Neural cell (in vitro differentiated cells): ENCODE measurements around the gene ANP32A. TPM values are rescaled to one million over a fixed set of nuclear protein-coding genes. Genes with fewer than 3 reads are reported as not detected.

Experiments used
- H2AFZ ChIP-seq: fragments of 200-600, 300-800 bp; sonication (generic), shearing (Covaris generic); 2 replicates; pipeline ENCODE4 v1.6.0; 2014; ENCODE audit warnings: low read depth, mild to moderate bottlenecking, antibody characterized with exemption, low read length, moderate library complexity
- H3F3A ChIP-seq: fragments of 200-600 bp; shearing (Covaris generic); 2 replicates; pipeline ENCODE4 v1.6.1; 2016; ENCODE audit warnings: mild to moderate bottlenecking, moderate library complexity, mixed read lengths, antibody characterized with exemption, low read length; ENCODE audit not compliant: insufficient read depth, poor library complexity, severe bottlenecking
- H3K27ac ChIP-seq: fragments of 200-600, 300-800 bp; sonication (generic), shearing (Covaris generic); 2 replicates; pipeline ENCODE4 v1.5.1; 2014; ENCODE audit warnings: mild to moderate bottlenecking, low read length, moderate library complexity
- H3K27me3 ChIP-seq: fragments of 300-800, 200-600 bp; sonication (generic), shearing (Covaris generic); 2 replicates; pipeline ENCODE4 v1.6.0; 2014; ENCODE audit warnings: mild to moderate bottlenecking, low read depth, low read length, moderate library complexity; ENCODE audit not compliant: insufficient read depth
- H3K36me3 ChIP-seq: fragments of 300-800, 200-600 bp; sonication (generic), shearing (Covaris generic); 2 replicates; pipeline ENCODE4 v1.5.1; 2014; ENCODE audit warnings: mild to moderate bottlenecking, antibody characterized with exemption, low read length, moderate library complexity; ENCODE audit not compliant: insufficient read depth
- H3K4me2 ChIP-seq: fragments of 300-800, 200-600 bp; sonication (generic), shearing (Covaris generic); 2 replicates; pipeline ENCODE4 v1.6.0; 2014; ENCODE audit warnings: mild to moderate bottlenecking, low read length
- H3K4me3 ChIP-seq: fragments of 300-800, 200-600 bp; sonication (generic), shearing (Covaris generic); 2 replicates; pipeline ENCODE4 v1.5.1; 2014; ENCODE audit warnings: mild to moderate bottlenecking, low read length, moderate library complexity
- H3K79me2 ChIP-seq: fragments of 200-600 bp; shearing (Covaris generic); replicated peaks from 2 replicates; pipeline ENCODE4 v1.6.0; 2014; ENCODE audit warnings: mild to moderate bottlenecking, low read length, moderate library complexity; ENCODE audit not compliant: insufficient read depth
- H3K9ac ChIP-seq: fragments of 300-800, 200-600 bp; sonication (generic), shearing (Covaris generic); 2 replicates; pipeline ENCODE4 v1.6.1; 2016; ENCODE audit warnings: mild to moderate bottlenecking, low read length, mixed read lengths
- H3K9me2 ChIP-seq: fragments of 200-600 bp; shearing (Covaris generic); 2 replicates; pipeline ENCODE4 v1.6.1; 2016; ENCODE audit warnings: mild to moderate bottlenecking, low read length, mixed read lengths; ENCODE audit not compliant: insufficient read depth
- H3K9me3 ChIP-seq: fragments of 200-600, 300-800 bp; sonication (generic), shearing (Covaris generic); 2 replicates; pipeline ENCODE4 v1.6.1; 2016; ENCODE audit warnings: mild to moderate bottlenecking, mixed run types, low read length, moderate library complexity, mixed read lengths
- H4K20me1 ChIP-seq: fragments of 200-600 bp; shearing (Covaris generic); 2 replicates; pipeline ENCODE4 v1.6.1; 2016; ENCODE audit warnings: mild to moderate bottlenecking, mixed run types; ENCODE audit not compliant: insufficient read depth
- EP300 ChIP-seq: fragments of 450-650 bp; conservative IDR thresholded peaks from 2 replicates; pipeline ENCODE4 v1.6.1; 2014; ENCODE audit warnings: antibody characterized with exemption, mild to moderate bottlenecking, moderate library complexity; ENCODE audit not compliant: poor library complexity, severe bottlenecking
- EZH2 ChIP-seq: fragments of 200-600, 300-800 bp; shearing (Covaris generic), sonication (generic); IDR thresholded peaks from 2 replicates; pipeline ENCODE4 v1.6.1; 2014; ENCODE audit warnings: antibody characterized with exemption, low read length, borderline replicate concordance, mild to moderate bottlenecking; ENCODE audit not compliant: insufficient read depth, poor library complexity, severe bottlenecking
- MXI1 ChIP-seq: fragments of 450-650 bp; conservative IDR thresholded peaks from 2 replicates; pipeline ENCODE4 v1.6.1; 2014; ENCODE audit warnings: antibody characterized with exemption, mild to moderate bottlenecking; ENCODE audit not compliant: poor library complexity, severe bottlenecking
- POLR2AphosphoS5 ChIP-seq: IDR thresholded peaks from 2 replicates; pipeline ENCODE4 v1.6.1; 2012
- RAD21 ChIP-seq: fragments of 450-650 bp; conservative IDR thresholded peaks from 2 replicates; pipeline ENCODE4 v1.6.1; 2014; ENCODE audit warnings: antibody characterized with exemption, mild to moderate bottlenecking, moderate library complexity
- SMC3 ChIP-seq: fragments of 450-650 bp; conservative IDR thresholded peaks from 2 replicates; pipeline ENCODE4 v1.6.1; 2014; ENCODE audit warnings: antibody characterized with exemption, mild to moderate bottlenecking, moderate library complexity; ENCODE audit not compliant: poor library complexity
- TAF1 ChIP-seq: IDR thresholded peaks from 2 replicates; pipeline ENCODE4 v1.6.1; 2012; ENCODE audit warnings: low read depth
- polyA plus RNA-seq: library from polyadenylated mRNA; depleted of rRNA; stranded (reverse); fragments of >200 nt; gene quantifications from 2 replicates; pipeline ENCODE4 v1.2.3, GENCODE V29; 2014
- TF ChIP-seq, protein P1 (sequence below): fragments of 450-650 bp; IDR thresholded peaks from 2 replicates; pipeline ENCODE4 v1.5.1; 2014; ENCODE audit warnings: antibody characterized with exemption, mild to moderate bottlenecking, moderate library complexity; ENCODE audit not compliant: poor library complexity, severe bottlenecking
- TF ChIP-seq, protein P2 (sequence below): IDR thresholded peaks from 2 replicates; pipeline ENCODE4 v1.6.1; 2012; ENCODE audit warnings: borderline replicate concordance

Gene ANP32A
- polyA plus RNA-seq, 1 donor from 2014 or later: 190 TPM

GRCh38 chr15:68786753-68787152 is 33.9 kb downstream of the ANP32A start:
- Histone ChIP-seq H3K9me2 (no peaks in the 10 kb centered on the region), H3K9ac (no peak overlapping the region), H3K9me3 (no peaks in the 10 kb centered on the region), H3F3A (no peaks in the 10 kb centered on the region), H2AFZ (no peak overlapping the region), H3K36me3 (peaks cover 6% of the 10 kb centered on the region), H3K4me3 (no peak overlapping the region), H3K27ac (no peak overlapping the region), H3K4me2 (no peak overlapping the region), H3K27me3 (no peaks in the 10 kb centered on the region), H3K79me2 (peaks cover 30% of the 10 kb centered on the region), H4K20me1 (no peaks in the 10 kb centered on the region)
- no peak for TF ChIP-seq EP300
- TF ChIP-seq, protein P1, sequence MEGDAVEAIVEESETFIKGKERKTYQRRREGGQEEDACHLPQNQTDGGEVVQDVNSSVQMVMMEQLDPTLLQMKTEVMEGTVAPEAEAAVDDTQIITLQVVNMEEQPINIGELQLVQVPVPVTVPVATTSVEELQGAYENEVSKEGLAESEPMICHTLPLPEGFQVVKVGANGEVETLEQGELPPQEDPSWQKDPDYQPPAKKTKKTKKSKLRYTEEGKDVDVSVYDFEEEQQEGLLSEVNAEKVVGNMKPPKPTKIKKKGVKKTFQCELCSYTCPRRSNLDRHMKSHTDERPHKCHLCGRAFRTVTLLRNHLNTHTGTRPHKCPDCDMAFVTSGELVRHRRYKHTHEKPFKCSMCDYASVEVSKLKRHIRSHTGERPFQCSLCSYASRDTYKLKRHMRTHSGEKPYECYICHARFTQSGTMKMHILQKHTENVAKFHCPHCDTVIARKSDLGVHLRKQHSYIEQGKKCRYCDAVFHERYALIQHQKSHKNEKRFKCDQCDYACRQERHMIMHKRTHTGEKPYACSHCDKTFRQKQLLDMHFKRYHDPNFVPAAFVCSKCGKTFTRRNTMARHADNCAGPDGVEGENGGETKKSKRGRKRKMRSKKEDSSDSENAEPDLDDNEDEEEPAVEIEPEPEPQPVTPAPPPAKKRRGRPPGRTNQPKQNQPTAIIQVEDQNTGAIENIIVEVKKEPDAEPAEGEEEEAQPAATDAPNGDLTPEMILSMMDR: no peak
- no peak for TF ChIP-seq SMC3
- no peak for TF ChIP-seq POLR2AphosphoS5

- Histone ChIP-seq H3F3A (no peaks in the 10 kb centered on the region), H3K4me3 (no peak overlapping the region), H3K9me2 (no peaks in the 10 kb centered on the region), H4K20me1 (no peaks in the 10 kb centered on the region), H3K9me3 (no peaks in the 10 kb centered on the region), H3K36me3 (peaks cover 6% of the 10 kb centered on the region), H3K27me3 (no peaks in the 10 kb centered on the region), H3K79me2 (peaks cover 18% of the 10 kb centered on the region), H2AFZ (no peak overlapping the region), H3K27ac (no peak overlapping the region), H3K9ac (no peak overlapping the region), H3K4me2 (no peak overlapping the region)
- TF ChIP-seq, protein P1: no peak
- no peak for TF ChIP-seq EZH2
- TF ChIP-seq SMC3: no peak
- no peak for TF ChIP-seq TAF1
- no peak for TF ChIP-seq RAD21
- no peak for TF ChIP-seq MXI1
- TF ChIP-seq, protein P2, sequence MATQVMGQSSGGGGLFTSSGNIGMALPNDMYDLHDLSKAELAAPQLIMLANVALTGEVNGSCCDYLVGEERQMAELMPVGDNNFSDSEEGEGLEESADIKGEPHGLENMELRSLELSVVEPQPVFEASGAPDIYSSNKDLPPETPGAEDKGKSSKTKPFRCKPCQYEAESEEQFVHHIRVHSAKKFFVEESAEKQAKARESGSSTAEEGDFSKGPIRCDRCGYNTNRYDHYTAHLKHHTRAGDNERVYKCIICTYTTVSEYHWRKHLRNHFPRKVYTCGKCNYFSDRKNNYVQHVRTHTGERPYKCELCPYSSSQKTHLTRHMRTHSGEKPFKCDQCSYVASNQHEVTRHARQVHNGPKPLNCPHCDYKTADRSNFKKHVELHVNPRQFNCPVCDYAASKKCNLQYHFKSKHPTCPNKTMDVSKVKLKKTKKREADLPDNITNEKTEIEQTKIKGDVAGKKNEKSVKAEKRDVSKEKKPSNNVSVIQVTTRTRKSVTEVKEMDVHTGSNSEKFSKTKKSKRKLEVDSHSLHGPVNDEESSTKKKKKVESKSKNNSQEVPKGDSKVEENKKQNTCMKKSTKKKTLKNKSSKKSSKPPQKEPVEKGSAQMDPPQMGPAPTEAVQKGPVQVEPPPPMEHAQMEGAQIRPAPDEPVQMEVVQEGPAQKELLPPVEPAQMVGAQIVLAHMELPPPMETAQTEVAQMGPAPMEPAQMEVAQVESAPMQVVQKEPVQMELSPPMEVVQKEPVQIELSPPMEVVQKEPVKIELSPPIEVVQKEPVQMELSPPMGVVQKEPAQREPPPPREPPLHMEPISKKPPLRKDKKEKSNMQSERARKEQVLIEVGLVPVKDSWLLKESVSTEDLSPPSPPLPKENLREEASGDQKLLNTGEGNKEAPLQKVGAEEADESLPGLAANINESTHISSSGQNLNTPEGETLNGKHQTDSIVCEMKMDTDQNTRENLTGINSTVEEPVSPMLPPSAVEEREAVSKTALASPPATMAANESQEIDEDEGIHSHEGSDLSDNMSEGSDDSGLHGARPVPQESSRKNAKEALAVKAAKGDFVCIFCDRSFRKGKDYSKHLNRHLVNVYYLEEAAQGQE: no peak
- no peak for TF ChIP-seq POLR2AphosphoS5
- TF ChIP-seq EP300: no peak
Measured at GRCh38 chr15:68785541-68785940, 35.2 kb downstream of the ANP32A start.
